Measurements from ENCODE around the gene CFAP92.

CFAP92 gene

GRCh38 chr3:128997486-128998133 lies 3.7 kb upstream of the CFAP92 start:
- H3K27me3 Mint-ChIP-seq (ENCODE audit: low read depth, poor library complexity): peaks cover 68% of the 10 kb centered on the region
- TF ChIP-seq, protein P1, sequence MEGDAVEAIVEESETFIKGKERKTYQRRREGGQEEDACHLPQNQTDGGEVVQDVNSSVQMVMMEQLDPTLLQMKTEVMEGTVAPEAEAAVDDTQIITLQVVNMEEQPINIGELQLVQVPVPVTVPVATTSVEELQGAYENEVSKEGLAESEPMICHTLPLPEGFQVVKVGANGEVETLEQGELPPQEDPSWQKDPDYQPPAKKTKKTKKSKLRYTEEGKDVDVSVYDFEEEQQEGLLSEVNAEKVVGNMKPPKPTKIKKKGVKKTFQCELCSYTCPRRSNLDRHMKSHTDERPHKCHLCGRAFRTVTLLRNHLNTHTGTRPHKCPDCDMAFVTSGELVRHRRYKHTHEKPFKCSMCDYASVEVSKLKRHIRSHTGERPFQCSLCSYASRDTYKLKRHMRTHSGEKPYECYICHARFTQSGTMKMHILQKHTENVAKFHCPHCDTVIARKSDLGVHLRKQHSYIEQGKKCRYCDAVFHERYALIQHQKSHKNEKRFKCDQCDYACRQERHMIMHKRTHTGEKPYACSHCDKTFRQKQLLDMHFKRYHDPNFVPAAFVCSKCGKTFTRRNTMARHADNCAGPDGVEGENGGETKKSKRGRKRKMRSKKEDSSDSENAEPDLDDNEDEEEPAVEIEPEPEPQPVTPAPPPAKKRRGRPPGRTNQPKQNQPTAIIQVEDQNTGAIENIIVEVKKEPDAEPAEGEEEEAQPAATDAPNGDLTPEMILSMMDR (IDR thresholded peaks at IDR 0.05): no peak
- no peak overlapping the region for H3K27ac Mint-ChIP-seq
- peaks cover 54% of the 10 kb centered on the region for H3K4me1 Mint-ChIP-seq
- H3K9me3 Mint-ChIP-seq: peaks cover 4% of the 10 kb centered on the region
- H3K36me3 Mint-ChIP-seq (ENCODE audit: low read depth): no peaks in the 10 kb centered on the region
- no peak overlapping the region for H3K4me3 Mint-ChIP-seq
- DNase-seq: no peak

DNA sequence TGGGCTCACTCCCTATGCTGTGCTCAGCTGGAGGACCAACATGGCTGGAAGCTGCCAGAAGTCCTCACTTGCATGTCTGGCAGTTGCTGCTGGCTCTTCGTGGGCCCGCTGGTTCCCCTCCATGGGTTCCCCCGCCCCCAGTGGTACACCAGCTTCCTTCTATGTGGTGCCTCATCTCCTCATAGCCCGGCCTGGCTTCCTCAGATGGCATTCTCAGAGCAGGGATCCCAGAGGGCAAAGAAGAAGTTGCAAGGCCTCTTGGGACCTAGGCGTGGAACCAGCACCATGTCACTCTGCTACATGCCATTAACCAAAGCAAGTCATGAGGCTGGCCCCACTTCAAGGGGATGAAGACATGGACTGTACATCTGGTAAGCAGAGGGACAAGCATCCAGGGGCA lies 2.9 kb upstream of the CFAP92 start:
- no peak overlapping the region for H3K27ac Mint-ChIP-seq
- peaks cover 50% of the 10 kb centered on the region for H3K4me1 Mint-ChIP-seq
- H3K27me3 Mint-ChIP-seq (ENCODE audit: low read depth, poor library complexity): peaks cover 67% of the 10 kb centered on the region
- no peak overlapping the region for H3K4me3 Mint-ChIP-seq
- no peaks in the 10 kb centered on the region for H3K36me3 Mint-ChIP-seq (ENCODE audit: low read depth)
- DNase-seq: no peak
- H3K9me3 Mint-ChIP-seq: peaks cover 4% of the 10 kb centered on the region
- TF ChIP-seq, protein P1 (IDR thresholded peaks at IDR 0.05): no peak

DNA sequence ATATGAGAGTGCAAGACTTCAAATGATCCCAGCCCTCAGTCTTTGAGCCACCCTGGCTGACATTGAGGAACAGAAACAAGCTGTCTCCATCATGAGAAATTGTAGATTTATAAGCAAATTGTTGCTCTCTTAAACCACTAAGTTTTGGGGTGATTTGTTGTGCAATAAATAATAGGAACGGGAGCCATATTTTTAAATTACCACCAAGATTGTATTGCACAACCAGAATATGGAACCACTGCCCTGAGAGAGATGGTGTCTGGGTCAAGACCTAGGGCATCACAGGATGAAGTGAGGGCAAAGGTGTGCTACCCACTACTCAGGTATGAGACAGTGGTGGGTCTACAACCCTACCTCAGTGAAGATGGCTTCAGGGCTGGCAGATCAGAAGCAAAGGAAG lies 2.3 kb upstream of the CFAP92 start:
- no peak for DNase-seq
- Mint-ChIP-seq H3K4me3 (no peak overlapping the region), H3K27ac (no peak overlapping the region), H3K9me3 (peaks cover 4% of the 10 kb centered on the region), H3K27me3 (ENCODE audit: low read depth, poor library complexity) (peaks cover 65% of the 10 kb centered on the region), H3K4me1 (peaks cover 54% of the 10 kb centered on the region), H3K36me3 (ENCODE audit: low read depth) (no peaks in the 10 kb centered on the region)
- TF ChIP-seq, protein P1 (IDR thresholded peaks at IDR 0.05): no peak

- no peak for DNase-seq
- TF ChIP-seq, protein P1 (IDR thresholded peaks at IDR 0.05): no peak
- Mint-ChIP-seq H3K9me3 (peaks cover 4% of the 10 kb centered on the region), H3K4me3 (no peak overlapping the region), H3K36me3 (ENCODE audit: low read depth) (no peaks in the 10 kb centered on the region), H3K27ac (no peak overlapping the region), H3K27me3 (ENCODE audit: low read depth, poor library complexity) (peaks cover 60% of the 10 kb centered on the region), H3K4me1 (peaks cover 52% of the 10 kb centered on the region)
Observed at GRCh38 chr3:128995737-128996136, 1.9 kb upstream of the CFAP92 start.

- Mint-ChIP-seq H3K4me1 (peaks cover 43% of the 10 kb centered on the region), H3K4me3 (peak overlapping the region; percentile 78), H3K9me3 (peaks cover 4% of the 10 kb centered on the region), H3K27me3 (ENCODE audit: low read depth, poor library complexity) (peaks cover 52% of the 10 kb centered on the region), H3K36me3 (ENCODE audit: low read depth) (no peaks in the 10 kb centered on the region), H3K27ac (no peak overlapping the region)
- DNase-seq: no peak
- TF ChIP-seq, protein P1 (IDR thresholded peaks at IDR 0.05): no peak
Observed at GRCh38 chr3:128994581-128995546, 988 bp upstream of the CFAP92 start.
